ENCODE measurements around the gene CEMP1.

CEMP1 gene

DNA sequence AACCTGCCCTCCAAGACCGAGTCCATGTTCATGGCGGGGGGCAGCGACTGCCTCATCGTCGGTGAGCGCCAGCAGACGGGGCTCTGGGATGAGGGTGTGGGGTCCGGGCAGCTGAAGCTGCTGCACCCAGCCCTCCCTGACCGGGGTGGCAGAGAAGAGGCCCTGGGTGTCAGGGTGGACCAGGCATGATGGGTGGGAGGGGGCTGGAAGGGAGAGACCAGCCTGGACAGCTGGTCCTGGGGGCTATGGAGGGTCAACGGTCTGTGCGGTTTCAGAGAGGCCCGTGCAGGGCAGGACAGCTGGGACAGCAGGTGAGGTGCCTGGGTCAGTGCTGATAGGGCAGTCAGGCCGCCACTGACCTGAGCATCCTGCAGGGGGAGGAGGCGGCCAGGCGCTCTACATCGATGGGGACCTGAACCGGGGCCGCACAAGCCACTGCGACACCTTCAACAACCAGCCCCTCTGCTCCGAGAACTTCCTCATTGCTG, 30.7 kb downstream of the CEMP1 start:
- no peak for DNase-seq (ENCODE audit: low read depth)

DNA sequence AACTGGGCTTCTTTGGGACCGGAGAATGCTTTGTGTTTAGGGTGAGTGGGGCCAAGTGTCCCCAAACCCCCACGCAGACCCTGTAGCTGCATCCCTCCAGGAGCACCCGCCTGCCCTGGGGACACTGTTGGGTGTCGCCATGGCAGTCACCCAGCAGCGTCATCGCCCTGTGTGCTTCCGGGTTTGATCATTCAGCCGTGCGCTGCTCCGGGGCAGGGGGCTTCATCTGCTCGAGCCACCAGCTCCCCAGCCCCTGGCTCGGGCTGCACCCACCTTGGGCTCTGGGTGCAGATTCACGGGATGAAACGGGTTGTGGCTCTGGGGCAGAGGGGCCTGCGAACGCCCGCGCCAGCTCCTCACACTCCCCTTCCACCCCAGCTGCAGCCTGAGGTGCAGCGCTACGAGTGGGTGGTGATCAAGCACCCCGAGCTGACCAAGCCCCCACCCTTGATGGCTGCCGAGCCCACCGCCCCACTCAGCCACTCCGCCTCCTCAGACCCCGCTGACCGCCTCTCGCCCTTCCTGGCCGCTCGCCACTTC, 31.2 kb downstream of the CEMP1 start:
- no peak for DNase-seq (ENCODE audit: low read depth)

GRCh38 chr16:2499454-2499853, 31.8 kb downstream of the CEMP1 start:
- no peak for DNase-seq (ENCODE audit: low read depth)

DNA sequence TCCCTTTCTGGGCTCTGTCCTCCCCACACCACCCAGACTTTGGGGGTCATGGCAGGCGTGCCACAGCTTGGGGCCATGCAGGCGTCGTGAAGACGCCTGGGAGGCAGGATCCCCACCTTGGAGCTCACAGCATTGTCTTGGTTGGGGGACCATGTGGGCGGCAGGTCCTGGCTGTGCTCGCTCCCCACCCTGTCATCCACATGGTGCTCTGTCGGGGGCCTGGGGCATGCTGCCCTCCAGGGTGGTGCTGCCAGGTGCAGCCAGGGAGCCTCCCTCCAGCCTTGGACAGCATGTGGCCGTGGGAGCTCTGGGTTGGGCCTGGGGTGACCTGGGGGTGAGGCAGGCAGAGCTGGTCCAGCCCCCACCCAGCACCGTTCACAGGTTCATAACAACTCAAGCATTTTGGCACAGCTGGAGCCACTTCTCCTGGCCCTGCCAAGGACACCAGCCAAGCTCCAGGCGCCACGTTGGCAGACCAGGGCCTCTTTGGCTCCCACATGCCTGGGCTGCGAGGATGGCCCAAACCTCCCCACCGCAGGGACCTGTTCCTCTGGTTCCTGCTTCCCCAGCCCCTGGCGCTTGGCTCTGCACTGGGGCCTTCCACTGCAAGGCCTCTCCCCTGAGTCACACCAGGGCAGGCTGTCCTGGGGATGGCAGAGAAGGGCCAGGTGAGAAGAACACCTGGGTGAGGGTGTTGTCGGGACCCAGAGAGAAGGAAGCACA, 32.5 kb downstream of the CEMP1 start:
- no peak for DNase-seq (ENCODE audit: low read depth)

- no peak for DNase-seq (ENCODE audit: low read depth)
Observed at GRCh38 chr16:2497695-2498484, 33.3 kb downstream of the CEMP1 start.

DNA sequence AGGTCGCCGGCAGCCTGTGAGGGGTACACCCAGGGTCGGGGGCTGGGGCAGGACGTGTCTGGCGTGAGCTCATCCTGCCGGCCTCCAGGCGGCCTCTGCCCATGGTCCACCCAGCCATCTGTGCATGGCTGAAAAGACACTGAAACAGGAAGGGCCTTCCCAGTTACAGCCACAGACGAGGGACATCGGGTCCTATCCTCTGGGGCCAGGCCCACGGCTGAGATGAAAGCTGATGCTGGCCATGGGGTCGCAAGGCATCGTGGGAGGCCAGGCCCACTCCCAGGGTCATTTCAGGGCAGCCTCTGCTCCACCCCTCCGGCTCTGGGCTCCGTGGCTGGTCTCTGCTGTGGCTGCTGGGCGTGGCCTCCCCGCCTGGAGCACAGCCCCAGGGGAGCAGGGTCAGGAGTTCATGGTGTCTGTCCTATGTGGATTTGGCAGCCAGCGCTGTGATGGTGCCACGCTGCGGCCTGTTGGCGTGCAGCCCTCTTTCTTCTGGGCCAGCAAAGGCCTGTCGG, 34.0 kb downstream of the CEMP1 start:
- DNase-seq (ENCODE audit: low read depth), result no peak

DNA sequence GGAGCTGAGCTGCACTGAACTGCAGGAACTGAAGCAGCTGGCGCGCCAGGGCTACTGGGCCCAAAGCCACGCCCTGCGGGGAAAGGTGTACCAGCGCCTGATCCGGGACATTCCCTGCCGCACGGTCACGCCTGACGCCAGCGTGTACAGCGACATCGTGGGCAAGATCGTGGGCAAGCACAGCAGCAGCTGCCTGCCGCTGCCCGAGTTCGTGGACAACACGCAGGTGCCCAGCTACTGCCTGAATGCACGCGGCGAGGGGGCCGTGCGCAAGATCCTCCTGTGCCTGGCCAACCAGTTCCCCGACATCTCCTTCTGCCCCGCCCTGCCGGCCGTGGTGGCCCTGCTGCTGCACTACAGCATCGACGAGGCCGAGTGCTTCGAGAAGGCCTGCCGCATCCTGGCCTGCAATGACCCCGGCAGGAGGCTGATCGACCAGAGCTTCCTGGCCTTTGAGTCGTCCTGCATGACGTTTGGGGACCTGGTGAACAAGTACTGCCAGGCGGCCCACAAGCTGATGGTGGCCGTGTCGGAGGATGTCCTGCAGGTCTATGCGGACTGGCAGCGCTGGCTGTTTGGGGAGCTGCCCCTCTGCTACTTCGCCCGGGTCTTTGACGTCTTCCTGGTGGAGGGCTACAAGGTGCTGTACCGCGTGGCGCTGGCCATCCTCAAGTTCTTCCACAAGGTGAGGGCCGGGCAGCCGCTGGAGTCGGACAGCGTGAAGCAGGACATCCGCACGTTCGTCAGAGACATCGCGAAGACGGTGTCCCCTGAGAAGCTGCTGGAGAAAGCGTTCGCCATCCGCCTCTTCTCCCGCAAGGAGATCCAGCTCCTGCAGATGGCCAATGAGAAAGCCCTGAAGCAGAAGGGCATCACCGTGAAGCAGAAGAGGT, 34.7 kb downstream of the CEMP1 start:
- DNase-seq (ENCODE audit: low read depth), result no peak

- DNase-seq (ENCODE audit: low read depth), result no peak
Observed at GRCh38 chr16:2495041-2495440, 36.2 kb downstream of the CEMP1 start.

DNA sequence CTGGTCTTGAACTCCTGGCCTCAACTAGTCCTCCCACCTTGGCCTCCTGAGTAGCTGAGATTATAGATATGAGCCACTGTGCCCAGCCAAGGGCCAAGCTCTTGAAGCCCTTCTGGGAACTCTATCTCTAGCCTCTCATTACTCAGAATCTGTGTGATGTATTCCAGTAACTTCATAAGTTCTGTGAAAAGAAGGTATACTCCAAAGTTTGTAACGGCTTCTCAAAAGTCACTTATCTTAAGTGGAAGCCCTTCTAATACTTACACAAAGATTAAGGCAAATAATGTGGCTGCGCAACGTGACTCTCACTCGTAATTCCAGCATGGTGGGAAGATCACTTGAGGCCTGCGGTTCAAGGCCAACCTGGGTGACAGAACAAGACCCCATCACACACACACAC, 36.6 kb downstream of the CEMP1 start:
- DNase-seq (ENCODE audit: low read depth), result no peak

- DNase-seq (ENCODE audit: low read depth), result no peak
Observed at GRCh38 chr16:2493605-2494004, 37.6 kb downstream of the CEMP1 start.

GRCh38 chr16:2492292-2492691, 38.9 kb downstream of the CEMP1 start:
- DNase-seq (ENCODE audit: low read depth), result no peak

- no peak for DNase-seq (ENCODE audit: low read depth)
Observed at GRCh38 chr16:2490190-2491105, 40.8 kb downstream of the CEMP1 start.

GRCh38 chr16:2489581-2489980, 41.6 kb downstream of the CEMP1 start:
- no peak for DNase-seq (ENCODE audit: low read depth)

DNA sequence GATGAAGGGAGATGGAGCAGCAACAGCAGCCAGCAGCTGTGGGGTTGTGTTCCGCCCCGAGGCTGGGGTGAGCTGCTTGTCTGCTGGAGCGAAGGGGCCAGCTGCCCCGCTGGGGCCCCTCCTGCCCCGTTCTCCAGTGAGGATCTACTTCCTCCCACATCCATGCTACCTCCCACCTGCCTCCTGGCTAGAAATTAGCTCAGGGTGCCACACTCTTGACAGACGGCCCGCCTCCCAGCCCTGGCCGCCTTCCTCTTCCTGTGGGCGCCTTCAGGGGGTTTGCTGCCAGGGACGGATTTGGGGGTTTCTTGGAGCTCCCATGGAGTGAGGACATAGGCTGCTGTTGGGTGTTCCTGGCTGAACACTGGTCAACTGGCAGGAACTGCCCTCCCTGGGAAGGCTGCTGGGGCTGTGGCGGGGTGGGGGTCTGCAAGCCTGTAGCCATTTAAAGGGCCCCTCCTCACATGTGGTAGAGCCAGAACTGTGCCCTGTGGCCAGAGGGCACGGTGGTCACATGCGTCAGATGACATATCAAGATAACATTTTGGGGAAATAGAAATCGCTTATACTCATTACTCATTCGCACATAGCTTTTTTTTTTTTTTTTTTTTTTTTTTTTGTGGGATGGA, 43.2 kb downstream of the CEMP1 start:
- DNase-seq (ENCODE audit: low read depth), result no peak

GRCh38 chr16:2487517-2487842, 43.7 kb downstream of the CEMP1 start:
- no peak for DNase-seq (ENCODE audit: low read depth)

DNA sequence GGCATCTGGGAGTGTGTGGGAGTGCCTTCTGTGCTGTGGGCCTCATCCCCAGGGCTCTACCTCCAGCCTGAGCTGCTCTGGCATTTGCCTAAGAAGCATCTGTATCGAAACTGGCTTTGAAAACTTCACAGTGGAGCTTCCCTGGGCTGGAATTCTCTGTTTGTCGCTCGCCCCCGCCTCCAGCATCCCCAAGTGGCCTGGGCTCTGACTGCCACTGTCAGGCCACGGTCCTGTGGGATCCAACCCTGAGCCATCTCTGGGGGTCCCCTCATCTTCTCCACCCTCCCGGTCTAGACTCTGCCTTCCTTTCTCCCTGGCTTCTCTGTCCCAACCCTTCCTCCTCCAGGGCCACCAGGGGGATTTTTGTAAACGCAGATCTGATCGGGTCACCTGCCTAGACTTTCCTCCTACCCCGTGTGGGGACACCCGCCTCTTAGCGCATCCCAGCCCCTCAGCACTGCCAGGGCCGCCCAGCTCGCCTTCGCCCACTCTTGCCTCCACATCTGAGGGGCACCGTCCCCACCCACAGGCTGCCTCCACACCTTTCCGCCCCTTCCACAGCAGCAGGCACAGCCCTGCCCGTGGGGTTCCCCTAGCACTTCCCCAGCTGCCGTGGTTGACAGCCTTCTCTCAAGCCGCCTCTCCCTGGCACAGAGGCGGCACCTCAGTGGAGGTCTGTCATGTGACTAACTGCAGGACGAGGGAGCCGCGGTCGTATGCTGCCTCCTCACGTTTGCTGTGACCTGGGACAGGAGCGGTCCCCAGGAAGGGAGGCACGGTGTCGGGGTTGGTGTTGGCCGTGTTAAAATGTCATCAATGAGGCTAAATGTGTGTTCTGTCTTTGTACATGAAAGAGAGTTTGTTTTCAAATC, 44.3 kb downstream of the CEMP1 start:
- peak; percentile 61 for DNase-seq (ENCODE audit: low read depth)

DNA sequence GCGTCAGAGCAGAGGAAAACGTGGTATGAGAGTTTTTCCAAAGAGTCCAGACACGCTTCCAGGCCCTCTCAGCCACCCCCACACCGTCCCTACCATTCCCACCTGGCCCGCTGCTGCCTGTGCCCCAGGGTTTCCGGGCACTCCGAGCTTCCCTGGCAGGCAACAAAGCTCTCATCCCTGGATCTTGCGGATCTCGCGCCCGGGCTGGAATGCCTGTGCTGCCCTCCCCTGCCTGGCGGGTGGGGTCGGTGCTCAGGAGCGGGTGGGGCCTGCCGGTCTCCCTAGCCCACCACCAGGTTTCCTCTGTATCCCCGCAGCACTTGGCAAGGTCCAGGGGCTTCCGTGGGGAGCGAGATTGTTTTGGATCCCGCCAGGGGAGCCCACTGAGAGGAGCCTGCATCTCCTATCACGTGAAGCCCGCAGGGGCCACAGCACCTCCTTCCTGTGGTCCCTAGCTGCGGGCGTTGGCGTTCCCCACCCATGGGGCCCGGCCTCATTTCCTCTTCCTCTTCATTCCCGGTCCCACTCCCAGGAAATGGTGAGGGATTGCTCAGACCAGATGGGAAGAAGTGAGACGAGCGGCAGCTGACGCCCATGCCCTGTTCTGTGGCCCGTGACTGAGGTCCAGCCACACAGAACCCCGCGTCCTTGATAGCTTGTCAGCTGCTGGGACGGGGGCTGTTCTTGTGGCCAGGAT, 45.2 kb downstream of the CEMP1 start:
- no peak for DNase-seq (ENCODE audit: low read depth)

DNA sequence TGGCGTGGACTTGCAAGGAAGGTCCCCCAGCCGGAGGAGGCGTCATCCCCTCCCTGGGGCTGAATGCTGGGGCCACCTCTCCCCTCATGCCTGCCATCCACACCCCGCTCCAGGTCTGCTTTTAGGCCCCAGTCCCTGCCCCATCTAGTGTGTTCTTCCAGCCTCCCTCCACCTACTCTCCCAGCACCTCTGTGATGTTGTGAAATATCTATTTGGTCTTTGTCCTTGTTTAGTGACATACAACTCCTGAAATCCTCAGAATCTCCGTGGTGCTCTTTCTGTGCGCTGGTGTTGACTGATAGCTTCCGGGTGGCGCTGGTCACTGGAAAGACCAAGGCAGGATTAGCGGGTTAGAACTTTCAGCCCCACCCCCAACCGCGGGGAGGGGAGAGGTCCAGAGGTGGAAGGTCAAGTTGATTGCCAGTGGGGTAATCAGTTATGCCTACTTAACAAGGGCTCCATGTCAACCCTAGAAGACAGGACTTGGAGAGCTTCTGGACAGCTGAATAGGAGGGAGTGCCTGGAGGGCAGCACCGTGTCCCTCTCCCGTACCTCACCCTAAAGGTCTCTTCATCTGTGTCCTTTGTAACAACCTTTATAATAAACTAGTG, 46.2 kb downstream of the CEMP1 start:
- no peak for DNase-seq (ENCODE audit: low read depth)

Measured in activated T-helper 9 cell treated with anti-CD3 and anti-CD28 coated beads, Interleukin-2, amount 50 U/mL, for 16 hours (primary cell).